ENCODE results near the gene GCK. TPM values are rescaled to one million over a fixed set of nuclear protein-coding genes. Genes with fewer than 3 reads are reported as not detected.

The GCK gene
- total and polyA plus RNA-seq, 2 donors = 0.24 to 0.30 TPM

DNA sequence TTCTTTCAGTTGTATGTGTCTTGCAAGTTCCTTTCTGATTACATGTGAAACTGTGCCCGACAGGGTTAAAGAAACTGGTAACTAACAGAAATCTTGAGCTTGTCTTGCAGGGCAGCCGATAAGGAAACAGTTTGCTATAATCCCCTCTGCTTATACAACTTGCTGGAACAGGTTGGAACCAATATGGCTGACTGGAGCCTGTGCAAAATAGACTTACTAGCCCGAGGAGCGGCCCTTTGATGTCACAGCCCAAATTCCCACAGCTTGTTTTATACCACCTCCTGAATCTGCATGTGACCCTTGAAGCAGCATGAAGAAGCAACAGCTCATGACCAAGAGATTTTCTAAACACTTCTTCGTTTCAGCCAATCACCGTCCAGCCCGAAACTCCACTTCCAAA is 8.2 kb upstream of the GCK start:
- Histone ChIP-seq H3K27me3 (ENCODE audit: control insufficient read depth in 2 of 2, insufficient read depth in 1 of 2, low read length in 1 of 2) (peaks cover 0 to 3% of the 10 kb centered on the region in 2 donors), H3K4me3 (ENCODE audit: low read length in 2 of 2) (no peak overlapping the region), H3K27ac (ENCODE audit: low read depth in 1 of 2, low read length in 1 of 2) (no peak overlapping the region), H3K36me3 (ENCODE audit: control insufficient read depth in 2 of 2, insufficient read depth in 2 of 2, low read length in 1 of 2) (no peaks in the 10 kb centered on the region), H3K4me1 (ENCODE audit: control insufficient read depth in 2 of 2, insufficient read depth in 2 of 2, low read length in 2 of 2) (peaks cover 9 to 16% of the 10 kb centered on the region in 2 donors), H3K9me3 (ENCODE audit: control insufficient read depth in 2 of 2, insufficient read depth in 1 of 2, low read length in 1 of 2) (no peaks in the 10 kb centered on the region)
- WGBS = 92% methylated on average over 7 of the region's 7 CpGs
- DNase-seq (ENCODE audit: low read depth in 6 of 9, low spot score in 9 of 9) = no peak

DNA sequence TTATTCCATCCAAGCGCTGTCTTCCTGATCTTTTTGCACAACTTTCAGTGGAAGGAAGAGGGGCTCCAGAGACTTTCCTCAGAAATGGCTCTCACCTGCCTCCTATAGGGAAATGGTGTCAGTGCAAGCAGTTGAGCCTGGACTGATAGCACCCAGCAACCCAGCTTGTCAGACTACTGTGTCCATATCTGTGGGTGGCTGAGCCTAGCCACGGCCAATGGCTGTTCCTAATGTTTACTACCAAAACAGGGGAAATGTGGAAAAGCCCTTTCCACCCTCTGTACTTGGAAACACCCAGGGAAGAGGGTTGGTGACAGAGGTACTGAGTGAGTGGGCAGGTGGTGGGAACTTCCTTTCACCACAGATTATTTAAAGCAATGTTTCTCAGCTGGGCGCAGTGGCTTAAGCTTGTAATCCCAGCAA is 7.2 kb upstream of the GCK start:
- WGBS = 45% methylated on average over 3 of the region's 3 CpGs
- Histone ChIP-seq H3K36me3 (ENCODE audit: control insufficient read depth in 2 of 2, insufficient read depth in 2 of 2, low read length in 1 of 2) (no peaks in the 10 kb centered on the region), H3K27ac (ENCODE audit: low read depth in 1 of 2, low read length in 1 of 2) (no peak overlapping the region), H3K4me1 (ENCODE audit: control insufficient read depth in 2 of 2, insufficient read depth in 2 of 2, low read length in 2 of 2) (peaks cover 1 to 7% of the 10 kb centered on the region in 2 donors), H3K9me3 (ENCODE audit: control insufficient read depth in 2 of 2, insufficient read depth in 1 of 2, low read length in 1 of 2) (no peaks in the 10 kb centered on the region), H3K27me3 (ENCODE audit: control insufficient read depth in 2 of 2, insufficient read depth in 1 of 2, low read length in 1 of 2) (peaks cover 3 to 4% of the 10 kb centered on the region in 2 donors), H3K4me3 (ENCODE audit: low read length in 2 of 2) (no peak overlapping the region)
- DNase-seq (ENCODE audit: low read depth in 6 of 9, low spot score in 9 of 9) = peak in 8 of 9 donors; percentile 34 to 80 (median 50)

DNA sequence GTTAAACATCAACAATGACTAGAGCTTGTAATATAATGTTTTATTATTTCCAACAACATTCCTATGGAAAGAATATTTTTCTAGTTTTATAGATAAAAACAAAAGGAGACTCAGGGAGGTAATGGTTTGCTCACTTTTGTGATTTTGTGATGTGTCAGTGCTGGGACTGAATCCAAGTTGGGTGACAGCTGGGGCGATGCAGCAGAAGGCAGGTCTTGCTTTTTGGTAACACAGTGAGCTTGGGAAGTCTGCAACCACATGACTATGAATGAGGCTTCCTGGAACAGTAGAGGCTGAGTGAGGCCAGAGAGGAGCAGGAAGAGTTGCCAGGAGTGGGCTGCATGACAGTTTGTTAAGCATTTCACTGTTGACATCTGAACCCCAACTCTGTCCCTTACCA is 6.7 kb upstream of the GCK start:
- Histone ChIP-seq H3K36me3 (ENCODE audit: control insufficient read depth in 2 of 2, insufficient read depth in 2 of 2, low read length in 1 of 2) (no peaks in the 10 kb centered on the region), H3K27me3 (ENCODE audit: control insufficient read depth in 2 of 2, insufficient read depth in 1 of 2, low read length in 1 of 2) (peaks cover 3 to 4% of the 10 kb centered on the region in 2 donors), H3K9me3 (ENCODE audit: control insufficient read depth in 2 of 2, insufficient read depth in 1 of 2, low read length in 1 of 2) (no peaks in the 10 kb centered on the region), H3K27ac (ENCODE audit: low read depth in 1 of 2, low read length in 1 of 2) (no peak overlapping the region), H3K4me1 (ENCODE audit: control insufficient read depth in 2 of 2, insufficient read depth in 2 of 2, low read length in 2 of 2) (peaks cover 0 to 5% of the 10 kb centered on the region in 2 donors), H3K4me3 (ENCODE audit: low read length in 2 of 2) (no peak overlapping the region)
- DNase-seq (ENCODE audit: low read depth in 6 of 9, low spot score in 9 of 9) = peak in 2 of 9 donors; percentile 1 to 18
- 12% methylated on average over 1 of the region's 1 CpG for WGBS

DNA sequence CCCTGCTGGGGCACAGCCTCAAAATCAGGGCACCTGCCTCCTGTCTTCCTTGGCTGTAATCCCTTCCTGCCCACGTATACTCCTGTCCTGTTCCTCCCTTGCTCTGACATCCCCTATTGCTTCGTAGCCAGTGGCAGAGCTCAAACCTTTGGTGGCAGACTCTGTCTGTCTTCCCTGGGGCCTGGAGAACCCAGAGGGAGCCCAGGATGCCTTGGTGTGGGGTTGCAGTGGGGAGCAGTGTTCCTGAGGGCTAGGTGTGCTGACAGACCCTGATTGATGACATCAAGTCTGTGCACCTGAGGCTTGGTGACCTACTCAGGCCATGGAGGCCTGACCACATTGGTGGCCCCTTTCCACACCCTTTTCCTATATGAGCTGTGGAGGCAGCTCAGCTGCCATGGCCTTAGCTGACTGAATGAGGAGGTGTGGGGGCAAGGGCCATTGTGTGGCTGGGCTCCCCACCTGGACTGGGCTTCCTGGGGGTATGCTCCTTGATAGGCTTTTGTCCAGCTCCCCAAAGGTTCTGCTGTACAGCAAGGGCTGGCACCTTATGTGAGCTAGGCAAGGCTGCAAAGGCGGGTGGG is 5.4 kb upstream of the GCK start:
- no peak overlapping the region for H3K27ac ChIP-seq (ENCODE audit: low read depth in 1 of 2, low read length in 1 of 2)
- peaks cover 3 to 4% of the 10 kb centered on the region in 2 donors for H3K27me3 ChIP-seq (ENCODE audit: control insufficient read depth in 2 of 2, insufficient read depth in 1 of 2, low read length in 1 of 2)
- no peaks in the 10 kb centered on the region for H3K9me3 ChIP-seq (ENCODE audit: control insufficient read depth in 2 of 2, insufficient read depth in 1 of 2, low read length in 1 of 2)
- WGBS = 92% methylated on average over 3 of the region's 3 CpGs
- no peak for DNase-seq (ENCODE audit: low read depth in 6 of 9, low spot score in 9 of 9)
- H3K36me3 ChIP-seq (ENCODE audit: control insufficient read depth in 2 of 2, insufficient read depth in 2 of 2, low read length in 1 of 2) = no peaks in the 10 kb centered on the region
- H3K4me3 ChIP-seq (ENCODE audit: low read length in 2 of 2) = no peak overlapping the region
- H3K4me1 ChIP-seq (ENCODE audit: control insufficient read depth in 2 of 2, insufficient read depth in 2 of 2, low read length in 2 of 2) = peaks cover 0 to 5% of the 10 kb centered on the region in 2 donors

DNA sequence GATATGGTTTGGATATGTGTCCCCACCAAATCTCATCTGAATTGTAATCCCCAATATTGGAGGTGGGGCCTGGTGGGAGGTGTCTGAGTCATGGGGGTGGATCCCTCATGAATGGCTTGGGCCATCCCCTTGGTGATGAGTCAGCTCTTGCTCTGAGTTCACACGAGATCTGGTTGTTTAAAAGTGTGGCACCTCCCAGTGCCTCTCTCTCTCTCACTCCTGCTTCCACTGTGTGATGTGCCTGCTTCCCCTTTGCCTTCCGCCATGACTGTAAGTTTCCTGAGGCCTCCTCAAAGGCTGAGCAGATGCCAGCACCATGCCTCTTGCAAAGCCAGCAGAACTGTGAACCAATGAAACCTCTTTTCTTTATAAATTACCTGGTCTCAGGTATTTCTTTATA is 4.8 kb upstream of the GCK start:
- Histone ChIP-seq H3K4me3 (ENCODE audit: low read length in 2 of 2) (no peak overlapping the region), H3K4me1 (ENCODE audit: control insufficient read depth in 2 of 2, insufficient read depth in 2 of 2, low read length in 2 of 2) (peaks cover 0 to 5% of the 10 kb centered on the region in 2 donors), H3K36me3 (ENCODE audit: control insufficient read depth in 2 of 2, insufficient read depth in 2 of 2, low read length in 1 of 2) (no peaks in the 10 kb centered on the region), H3K27me3 (ENCODE audit: control insufficient read depth in 2 of 2, insufficient read depth in 1 of 2, low read length in 1 of 2) (peaks cover 3 to 4% of the 10 kb centered on the region in 2 donors), H3K27ac (ENCODE audit: low read depth in 1 of 2, low read length in 1 of 2) (no peak overlapping the region), H3K9me3 (ENCODE audit: control insufficient read depth in 2 of 2, insufficient read depth in 1 of 2, low read length in 1 of 2) (no peaks in the 10 kb centered on the region)
- no peak for DNase-seq (ENCODE audit: low read depth in 6 of 9, low spot score in 9 of 9)
- 87% methylated on average over 2 of the region's 2 CpGs for WGBS

DNA sequence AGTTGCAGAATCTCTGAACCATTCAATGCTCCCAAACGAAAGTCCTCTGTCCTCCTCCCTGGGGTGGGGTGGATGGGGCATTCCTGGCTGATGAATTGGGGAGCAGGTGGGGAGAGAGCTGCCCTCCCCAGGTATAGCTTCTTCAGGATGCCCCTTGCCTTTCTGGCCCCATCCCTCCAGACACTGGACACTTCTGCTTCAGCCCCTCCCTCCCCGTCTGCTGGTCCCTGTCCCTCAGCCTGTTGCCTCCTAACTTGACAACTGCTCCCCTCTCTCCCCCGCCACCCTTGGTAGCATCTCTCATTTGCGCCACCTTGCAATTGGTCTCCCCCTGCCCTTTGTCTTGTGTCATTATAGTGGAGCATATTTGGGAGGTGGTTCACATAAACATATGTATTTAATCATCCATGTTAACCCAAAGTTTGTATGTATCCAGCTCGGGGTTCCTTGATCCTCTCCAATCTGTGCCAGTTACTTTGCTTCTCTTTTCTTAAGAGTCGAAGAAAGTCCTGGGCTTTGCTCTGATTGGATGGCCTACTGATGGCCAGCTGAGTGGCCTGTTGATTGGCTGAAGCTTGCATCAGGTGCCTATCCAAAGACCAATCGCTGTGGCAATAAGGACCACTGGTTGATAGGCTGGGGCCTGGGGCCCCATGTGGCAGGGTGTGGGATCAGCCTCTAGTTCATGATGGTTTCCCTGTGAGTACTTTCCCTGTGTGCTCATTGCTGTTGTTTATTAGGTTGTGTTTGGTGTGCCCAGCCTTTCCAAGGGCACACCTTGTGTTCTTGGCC is 4.0 kb upstream of the GCK start:
- Histone ChIP-seq H3K36me3 (ENCODE audit: control insufficient read depth in 2 of 2, insufficient read depth in 2 of 2, low read length in 1 of 2) (no peaks in the 10 kb centered on the region), H3K27ac (ENCODE audit: low read depth in 1 of 2, low read length in 1 of 2) (no peak overlapping the region), H3K9me3 (ENCODE audit: control insufficient read depth in 2 of 2, insufficient read depth in 1 of 2, low read length in 1 of 2) (no peaks in the 10 kb centered on the region), H3K27me3 (ENCODE audit: control insufficient read depth in 2 of 2, insufficient read depth in 1 of 2, low read length in 1 of 2) (peaks cover 3 to 4% of the 10 kb centered on the region in 2 donors), H3K4me3 (ENCODE audit: low read length in 2 of 2) (no peak overlapping the region), H3K4me1 (ENCODE audit: control insufficient read depth in 2 of 2, insufficient read depth in 2 of 2, low read length in 2 of 2) (peaks cover 0 to 5% of the 10 kb centered on the region in 2 donors)
- DNase-seq (ENCODE audit: low read depth in 6 of 9, low spot score in 9 of 9) = no peak
- 96% methylated on average over 7 of the region's 7 CpGs for WGBS

DNA sequence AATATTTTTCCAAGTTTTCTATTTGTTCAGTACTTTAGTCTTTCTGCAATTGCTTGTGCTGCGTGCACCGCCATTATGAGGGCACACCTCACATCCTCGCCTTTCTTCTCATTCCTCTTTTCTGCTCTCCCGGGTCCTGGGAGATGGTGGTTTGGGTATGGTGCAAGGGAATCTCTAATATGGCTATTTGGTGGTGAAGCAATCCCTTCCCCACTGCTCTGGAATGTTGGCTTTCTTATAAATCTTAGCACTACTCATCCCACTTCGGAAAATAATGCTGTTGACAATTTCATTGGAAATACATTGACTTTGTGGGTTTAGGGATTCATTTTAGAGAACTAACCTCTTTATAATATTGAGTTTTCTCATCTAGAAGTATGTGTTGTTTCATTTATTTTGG is 1.9 kb upstream of the GCK start:
- Histone ChIP-seq H3K4me1 (ENCODE audit: control insufficient read depth in 2 of 2, insufficient read depth in 2 of 2, low read length in 2 of 2) (peaks cover 0 to 4% of the 10 kb centered on the region in 2 donors), H3K27me3 (ENCODE audit: control insufficient read depth in 2 of 2, insufficient read depth in 1 of 2, low read length in 1 of 2) (peaks cover 0 to 6% of the 10 kb centered on the region in 2 donors), H3K27ac (ENCODE audit: low read depth in 1 of 2, low read length in 1 of 2) (no peak overlapping the region), H3K4me3 (ENCODE audit: low read length in 2 of 2) (no peak overlapping the region), H3K36me3 (ENCODE audit: control insufficient read depth in 2 of 2, insufficient read depth in 2 of 2, low read length in 1 of 2) (no peaks in the 10 kb centered on the region), H3K9me3 (ENCODE audit: control insufficient read depth in 2 of 2, insufficient read depth in 1 of 2, low read length in 1 of 2) (no peaks in the 10 kb centered on the region)
- WGBS = 92% methylated on average over 5 of the region's 5 CpGs
- no peak for DNase-seq (ENCODE audit: low read depth in 6 of 9, low spot score in 9 of 9)

DNA sequence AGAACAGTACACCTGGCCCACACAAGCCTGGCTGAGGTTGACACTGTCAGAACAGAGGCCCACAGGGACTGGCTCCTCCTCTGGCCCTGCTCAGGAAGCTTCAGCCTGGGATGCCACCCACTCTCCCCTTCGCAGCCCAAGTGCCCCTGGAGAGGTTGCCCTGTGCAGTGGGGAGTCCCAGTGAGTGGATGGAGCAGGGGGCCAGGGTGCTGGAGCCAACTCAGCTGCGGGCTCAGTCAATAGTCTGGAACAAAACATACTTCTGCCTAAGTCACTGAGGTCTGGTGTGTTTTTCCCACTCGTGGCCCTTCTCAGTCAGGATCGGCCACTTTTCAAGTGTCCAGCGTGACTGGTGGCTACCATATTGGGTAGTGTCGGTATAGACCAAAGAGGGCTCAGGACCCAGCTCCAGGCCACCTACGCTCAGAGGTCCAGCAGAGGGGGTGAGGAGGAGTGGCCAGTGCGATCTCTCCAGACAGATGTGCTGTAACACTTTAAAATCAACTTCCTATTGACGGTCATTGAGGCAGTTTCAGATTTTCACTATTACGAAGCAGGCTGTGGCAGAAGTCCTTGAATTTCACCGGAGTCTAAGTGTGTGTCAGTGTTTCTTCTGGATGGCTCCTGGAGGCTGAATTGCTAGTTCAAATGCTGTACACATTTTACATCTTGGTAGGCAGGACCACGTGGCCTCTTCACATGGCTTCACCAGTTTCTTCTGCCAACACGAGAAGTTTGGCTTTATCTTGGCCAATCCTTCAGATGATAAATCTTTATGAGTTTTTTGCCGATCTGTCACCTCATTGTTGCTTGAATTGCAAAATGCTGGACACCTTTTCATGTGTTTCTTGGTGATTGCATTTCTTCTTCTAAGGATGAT is 994 bp upstream of the GCK start:
- DNase-seq (ENCODE audit: low read depth in 6 of 9, low spot score in 9 of 9) = no peak
- WGBS = 88% methylated on average over 14 of the region's 14 CpGs

More for the DNA sequence above, 994 bp upstream of the GCK start:
- Histone ChIP-seq H3K27me3 (ENCODE audit: control insufficient read depth in 2 of 2, insufficient read depth in 1 of 2, low read length in 1 of 2) (peaks cover 0 to 6% of the 10 kb centered on the region in 2 donors), H3K4me1 (ENCODE audit: control insufficient read depth in 2 of 2, insufficient read depth in 2 of 2, low read length in 2 of 2) (no peaks in the 10 kb centered on the region), H3K9me3 (ENCODE audit: control insufficient read depth in 2 of 2, insufficient read depth in 1 of 2, low read length in 1 of 2) (no peaks in the 10 kb centered on the region), H3K27ac (ENCODE audit: low read depth in 1 of 2, low read length in 1 of 2) (no peak overlapping the region), H3K4me3 (ENCODE audit: low read length in 2 of 2) (no peak overlapping the region), H3K36me3 (ENCODE audit: control insufficient read depth in 2 of 2, insufficient read depth in 2 of 2, low read length in 1 of 2) (no peaks in the 10 kb centered on the region)
